ENCODE data around the gene ARHGAP15.

DNA sequence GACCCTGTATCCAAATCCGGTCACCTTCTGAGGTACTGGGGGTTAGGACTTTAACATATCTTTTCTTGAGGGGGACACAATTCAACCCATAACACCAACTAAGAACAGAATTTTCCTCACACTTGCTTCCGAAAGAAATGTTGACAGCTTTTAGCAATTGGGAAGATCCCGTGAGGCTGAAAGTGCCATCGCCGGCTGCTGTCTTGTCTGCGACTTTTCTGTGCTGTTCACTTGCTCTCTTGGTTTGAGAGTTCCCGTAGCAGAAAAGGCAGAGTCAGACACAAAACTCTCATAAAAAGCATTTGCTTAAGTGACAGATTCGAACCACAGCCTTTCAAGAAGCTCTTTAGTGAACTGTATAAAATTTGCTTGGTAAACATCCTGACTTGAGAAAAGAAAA lies 253.4 kb downstream of the ARHGAP15 start:
- no peak for TF ChIP-seq POLR2A (IDR thresholded peaks at IDR 0.05; ENCODE audit: low read length)
- TF ChIP-seq GATA1 (IDR thresholded peaks at IDR 0.05; ENCODE audit: low read depth, low read length): no peak

All from erythroblast (primary cell).